ENCODE measurements around the gene COL28A1.

DNA sequence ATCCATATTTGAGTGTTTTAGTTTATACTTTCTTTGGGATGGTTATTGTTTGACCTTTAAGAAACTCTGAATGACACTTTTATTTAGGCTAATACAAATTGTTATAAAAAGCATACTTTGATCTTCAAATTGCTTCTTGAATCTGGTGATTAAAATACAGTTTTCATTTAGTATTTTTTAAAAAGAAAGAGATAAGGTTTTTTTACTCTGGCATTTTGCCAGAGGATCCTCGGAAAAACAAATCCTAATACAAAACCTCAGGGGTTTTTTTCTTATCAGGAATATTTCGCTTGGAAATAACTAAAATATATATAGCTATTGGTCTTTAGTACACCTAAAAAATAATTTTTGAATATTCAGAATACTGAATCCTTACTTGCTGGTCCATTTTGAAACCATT is 48.1 kb upstream of the COL28A1 start:
- TF ChIP-seq PATZ1 (tag by site-specific recombination; IDR thresholded peaks at IDR 0.05) (no peak), PRDM4 (tag by site-specific recombination; IDR thresholded peaks at IDR 0.05) (no peak), CTCF (tag by site-specific recombination; IDR thresholded peaks at IDR 0.05) (no peak), ZNF311 (tag by site-specific recombination; IDR thresholded peaks at IDR 0.05; ENCODE audit: borderline replicate concordance) (no peak)
